ENCODE measurements around the gene VNN1.
"Not testable (repeated sequence)": the region's sequence is repeated elsewhere in the genome, so short reads cannot be mapped to it uniquely, and the experiment has no call there.

DNA sequence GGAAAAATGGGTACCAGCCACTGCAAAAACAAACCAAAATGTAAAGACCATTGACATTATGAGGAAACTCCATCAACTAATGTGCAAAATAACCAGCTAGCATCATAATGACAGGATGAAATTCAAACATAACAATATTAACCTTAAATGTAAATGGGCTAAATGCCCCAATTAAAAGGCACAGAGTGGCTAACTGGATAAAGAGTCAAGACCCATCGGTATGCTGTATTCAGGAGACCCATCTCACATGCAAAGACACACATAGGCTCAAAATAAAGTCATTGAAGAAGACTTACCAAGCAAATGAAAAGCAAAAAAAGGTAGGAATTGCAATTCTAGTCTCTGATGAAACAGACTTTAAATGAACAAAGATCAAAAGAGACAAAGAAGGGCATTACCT lies 76.7 kb downstream of the VNN1 start:
- TF ChIP-seq CTCF (conservative IDR thresholded peaks at IDR 0.05; ENCODE audit: low read depth, low read length); EZH2 (IDR thresholded peaks at IDR 0.05; ENCODE audit: borderline replicate concordance, low read depth, low read length, poor library complexity, severe bottlenecking): not testable (repeated sequence)

Measured in A673 (cell line).